ENCODE data around the gene KLF5.

DNA sequence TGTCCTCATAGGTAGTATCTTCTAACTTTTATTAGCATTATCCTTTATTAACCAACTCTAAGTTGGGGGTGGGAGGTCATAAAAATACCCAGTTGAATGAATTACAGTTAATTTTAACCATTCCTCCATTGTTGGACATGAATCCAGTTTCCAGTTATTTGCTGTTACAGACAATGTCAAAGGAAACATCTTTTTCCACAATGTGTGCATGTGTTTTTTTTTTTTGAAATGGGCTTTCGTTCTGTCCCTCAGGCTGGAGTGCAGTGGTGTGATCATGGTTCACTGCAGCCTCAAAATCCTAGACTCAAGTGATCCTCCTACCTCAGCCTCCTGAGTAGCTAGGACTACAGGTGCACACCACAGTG is 32.0 kb downstream of the KLF5 start:
- TF ChIP-seq EP300 (IDR thresholded peaks at IDR 0.05): no peak
- TF ChIP-seq, protein P1, sequence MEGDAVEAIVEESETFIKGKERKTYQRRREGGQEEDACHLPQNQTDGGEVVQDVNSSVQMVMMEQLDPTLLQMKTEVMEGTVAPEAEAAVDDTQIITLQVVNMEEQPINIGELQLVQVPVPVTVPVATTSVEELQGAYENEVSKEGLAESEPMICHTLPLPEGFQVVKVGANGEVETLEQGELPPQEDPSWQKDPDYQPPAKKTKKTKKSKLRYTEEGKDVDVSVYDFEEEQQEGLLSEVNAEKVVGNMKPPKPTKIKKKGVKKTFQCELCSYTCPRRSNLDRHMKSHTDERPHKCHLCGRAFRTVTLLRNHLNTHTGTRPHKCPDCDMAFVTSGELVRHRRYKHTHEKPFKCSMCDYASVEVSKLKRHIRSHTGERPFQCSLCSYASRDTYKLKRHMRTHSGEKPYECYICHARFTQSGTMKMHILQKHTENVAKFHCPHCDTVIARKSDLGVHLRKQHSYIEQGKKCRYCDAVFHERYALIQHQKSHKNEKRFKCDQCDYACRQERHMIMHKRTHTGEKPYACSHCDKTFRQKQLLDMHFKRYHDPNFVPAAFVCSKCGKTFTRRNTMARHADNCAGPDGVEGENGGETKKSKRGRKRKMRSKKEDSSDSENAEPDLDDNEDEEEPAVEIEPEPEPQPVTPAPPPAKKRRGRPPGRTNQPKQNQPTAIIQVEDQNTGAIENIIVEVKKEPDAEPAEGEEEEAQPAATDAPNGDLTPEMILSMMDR (IDR thresholded peaks at IDR 0.05): no peak

Measured in suprapubic skin (tissue), 3 donors.